IPS DF 4.7 (cell line): ENCODE measurements around the gene PRKAR1B.

ENCODE experiments used
- DNase-seq: peaks from one replicate; pipeline ENCODE4 v3.0.0-alpha.2; 2013; ENCODE audit warnings: low spot score; ENCODE audit errors: extremely low read depth

PRKAR1B gene

DNA sequence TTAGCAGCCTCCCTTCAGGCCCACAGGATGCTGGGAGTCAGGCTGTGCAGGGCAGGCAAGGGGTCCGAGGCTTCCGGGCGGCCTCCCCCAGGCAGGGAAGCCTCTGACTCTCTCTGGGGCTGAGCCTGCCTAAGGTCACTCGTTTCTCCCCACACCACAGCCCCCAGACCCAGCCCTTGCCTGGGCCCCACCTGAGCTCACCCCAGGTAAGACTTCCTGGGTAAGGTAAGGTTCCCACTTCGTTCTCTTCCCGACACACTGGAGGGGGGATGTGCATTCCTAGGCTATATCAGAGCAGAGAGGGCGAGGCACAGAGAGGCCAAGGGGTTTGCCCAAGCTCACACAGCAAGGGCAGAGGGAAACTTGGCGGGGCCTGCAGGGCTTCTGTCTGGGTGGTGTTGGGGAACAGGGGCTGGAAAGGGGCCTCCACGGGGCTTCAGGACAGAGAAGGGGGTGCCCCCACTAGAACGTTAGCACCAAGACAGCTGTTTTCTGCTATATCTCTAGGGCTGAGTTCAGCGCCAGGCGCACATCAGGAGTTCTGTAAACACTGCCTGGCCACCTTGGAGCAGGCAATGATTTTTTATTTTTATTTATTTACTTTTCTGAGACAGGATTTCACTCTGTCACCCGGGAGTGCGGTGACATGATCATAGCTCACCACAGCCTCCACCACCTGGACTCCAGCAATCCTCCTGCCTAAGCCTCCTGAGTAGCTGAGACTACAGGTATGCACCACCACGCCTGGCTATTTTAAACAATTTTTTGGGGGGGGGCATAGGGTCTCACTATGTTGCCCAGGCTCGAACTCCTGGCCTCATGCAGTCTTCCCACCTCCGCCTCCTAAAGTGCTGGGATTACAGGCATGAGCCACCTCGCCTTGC is 182.5 kb downstream of the PRKAR1B start:
- DNase-seq: no peak

DNA sequence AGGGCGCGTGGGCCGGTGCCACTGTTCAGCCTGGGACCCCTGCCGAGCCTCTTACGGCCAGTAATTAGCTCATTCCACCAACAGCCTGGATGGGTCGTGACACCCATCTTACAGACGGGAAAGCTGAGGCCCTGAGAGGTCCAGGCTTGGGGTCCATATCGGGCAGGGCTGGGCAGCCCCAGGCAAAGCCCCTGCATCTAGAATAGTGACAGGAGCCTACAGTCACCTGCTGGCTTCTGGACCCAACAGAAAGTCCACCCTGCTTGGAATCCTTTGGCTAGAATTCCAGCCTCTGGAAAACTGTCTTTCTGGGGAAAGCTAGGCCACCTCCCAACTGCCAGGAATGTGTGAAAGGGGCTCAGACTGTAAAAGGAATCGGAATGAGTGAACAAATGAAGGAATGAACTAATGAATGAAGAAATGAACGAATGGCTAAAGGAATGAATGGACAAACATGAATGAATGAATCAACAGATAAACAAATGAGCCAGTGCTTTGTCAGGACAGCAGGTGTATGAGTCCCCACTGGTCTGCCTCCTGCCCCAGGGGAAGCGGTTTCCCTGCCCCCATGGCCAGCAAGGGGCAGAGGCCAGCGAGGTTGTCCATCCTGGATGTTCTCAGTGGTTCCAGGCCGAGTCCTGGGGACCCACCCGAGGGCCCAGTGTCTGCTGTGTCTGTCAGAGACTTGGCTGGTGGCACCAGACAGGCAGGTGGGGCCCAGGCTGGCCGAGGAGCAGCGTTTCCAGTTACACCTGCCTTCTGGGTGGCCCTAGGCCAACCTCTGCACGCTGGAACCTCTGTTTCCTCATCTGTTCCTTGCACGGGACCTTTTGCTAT is 183.4 kb downstream of the PRKAR1B start:
- DNase-seq: no peak

DNA sequence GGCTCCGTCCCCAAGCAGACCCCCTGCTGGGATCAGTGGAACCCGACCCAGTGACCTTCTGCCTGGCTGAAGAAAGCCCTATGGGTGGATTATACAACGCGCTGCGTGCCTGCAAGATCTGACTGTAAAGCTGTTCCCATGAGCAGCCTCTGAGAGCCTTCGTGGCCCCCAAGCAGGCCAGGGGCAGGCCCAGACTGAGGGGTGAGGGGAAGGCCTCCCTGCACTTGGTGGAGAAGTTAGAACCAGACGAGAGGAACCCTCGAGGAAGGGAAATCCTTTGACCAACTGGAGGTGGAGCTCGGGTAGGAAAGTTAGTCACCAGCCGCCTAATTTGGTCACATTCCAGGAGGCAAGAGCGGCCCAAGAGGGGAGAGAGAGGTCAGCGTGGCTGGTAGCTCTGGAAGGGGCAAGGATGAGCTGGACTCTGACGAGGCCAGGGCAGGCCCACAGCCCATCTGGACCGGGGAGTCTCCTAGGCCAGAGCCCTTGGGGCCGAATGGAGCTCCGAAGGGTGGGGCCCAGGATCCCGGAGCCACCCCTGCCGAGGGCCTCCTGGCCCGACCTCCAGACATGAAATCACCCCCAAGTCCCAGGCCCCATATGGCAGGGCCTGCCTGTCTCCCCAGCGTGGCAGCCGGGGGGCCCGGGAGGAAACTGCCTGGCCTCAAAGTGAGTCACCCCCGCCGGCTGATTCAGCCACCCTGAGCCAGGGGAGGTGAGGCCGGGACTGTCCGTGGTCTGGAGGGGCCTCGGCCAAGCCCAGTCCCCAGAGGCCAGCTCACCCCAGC is 184.2 kb downstream of the PRKAR1B start:
- no peak for DNase-seq

DNA sequence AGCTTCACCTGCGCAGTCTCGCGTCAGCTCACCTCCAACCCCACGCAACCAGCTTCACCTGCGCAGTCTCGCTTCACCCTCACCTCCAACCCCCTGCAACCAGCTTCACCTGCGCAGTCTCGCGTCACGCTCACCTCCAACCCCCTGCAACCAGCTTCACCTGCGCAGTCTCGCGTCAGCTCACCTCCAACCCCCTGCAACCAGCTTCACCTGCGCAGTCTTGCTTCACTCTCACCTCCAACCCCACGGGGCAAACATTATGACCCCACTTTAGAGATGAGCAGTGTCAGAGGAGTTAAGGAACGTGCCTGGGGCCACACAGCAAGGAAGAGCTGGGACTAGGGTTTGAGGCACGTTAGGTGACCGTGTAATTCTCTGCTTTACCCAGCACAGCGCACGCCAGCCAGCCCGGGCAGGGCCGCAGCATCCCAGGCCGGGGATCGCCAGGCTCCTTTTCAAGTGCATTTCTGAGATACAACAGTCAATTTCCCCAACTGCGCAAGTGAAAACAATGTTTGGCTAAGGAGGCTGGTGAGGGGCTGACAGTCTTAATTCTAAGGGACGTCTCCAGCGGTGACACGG is 184.9 kb downstream of the PRKAR1B start:
- DNase-seq: no peak

GRCh38 chr7:541661-542060 is 185.4 kb downstream of the PRKAR1B start:
- no peak for DNase-seq

- no peak for DNase-seq
These were observed 186.1 kb downstream of the PRKAR1B start for GRCh38 chr7:540997-541396.

- no peak for DNase-seq
These were observed 186.5 kb downstream of the PRKAR1B start for GRCh38 chr7:540579-540978.

DNA sequence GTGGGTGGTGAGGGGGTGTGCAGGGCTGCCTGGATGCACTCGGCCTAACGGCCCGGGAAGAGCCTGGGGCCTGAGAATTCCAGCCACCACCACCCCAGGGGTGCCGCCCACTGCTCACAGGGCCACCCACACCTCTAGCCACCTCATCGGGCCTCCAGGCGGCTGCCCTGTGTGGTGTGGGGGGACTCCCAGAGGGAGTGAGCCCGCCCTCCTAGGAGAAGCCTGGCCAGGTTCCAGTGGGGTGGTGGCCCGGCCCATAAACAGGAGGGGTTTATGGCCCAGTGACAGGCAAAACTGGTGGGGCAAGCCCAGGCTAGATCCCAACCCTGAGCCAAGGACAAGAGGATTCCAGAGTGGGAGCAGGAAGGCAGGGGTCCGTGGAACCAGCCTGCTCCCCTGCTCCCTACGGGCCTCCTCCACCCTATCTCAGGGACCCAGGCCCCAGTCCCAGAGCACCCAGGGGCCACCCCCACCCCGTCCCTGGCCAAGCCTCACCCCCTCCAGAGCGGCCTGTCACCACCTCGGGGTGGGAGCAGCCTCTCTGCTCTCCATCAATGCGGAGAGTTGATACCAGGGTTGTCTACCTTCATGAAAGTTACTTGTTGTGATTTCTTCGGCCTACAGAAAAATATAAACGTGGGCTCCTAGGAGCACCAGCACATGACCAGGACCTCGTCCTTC is 187.2 kb downstream of the PRKAR1B start:
- DNase-seq: no peak

GRCh38 chr7:538764-539685 is 188.1 kb downstream of the PRKAR1B start:
- DNase-seq: no peak

DNA sequence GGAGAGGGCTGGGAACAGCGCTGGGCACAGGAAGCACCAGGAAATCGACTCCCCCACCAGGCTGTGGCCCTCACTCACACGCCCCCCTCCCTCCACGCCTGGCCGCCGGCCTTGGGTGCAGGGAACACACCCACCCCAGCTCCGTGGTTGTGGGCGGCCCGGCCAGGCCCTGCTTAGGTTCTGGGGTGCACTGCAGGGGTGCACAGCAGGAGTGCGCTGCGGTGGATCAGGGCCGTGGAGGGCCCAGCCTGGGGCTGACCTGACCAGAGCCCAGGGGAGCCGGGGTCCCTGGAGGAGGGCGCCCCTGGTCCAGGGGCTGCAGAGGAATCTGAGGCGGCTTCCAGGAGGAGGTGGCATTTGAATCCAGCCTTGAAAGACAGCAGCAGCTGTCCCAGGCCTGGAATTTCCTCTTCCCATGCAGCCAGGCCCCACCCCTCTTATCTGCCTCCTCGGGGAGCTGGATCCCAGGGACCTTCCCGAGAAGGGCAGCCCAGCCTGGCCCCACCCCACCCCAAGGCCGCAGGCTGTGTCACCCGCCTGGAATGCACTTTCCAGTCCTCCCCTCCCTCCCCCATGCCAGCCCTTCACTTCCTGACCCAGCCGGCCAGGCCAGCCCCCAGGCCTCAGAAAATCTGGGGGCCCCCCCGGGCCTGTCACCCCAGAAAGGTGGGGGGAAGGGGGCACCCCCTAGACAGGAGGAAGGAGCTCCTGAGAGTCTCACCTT is 189.0 kb downstream of the PRKAR1B start:
- no peak for DNase-seq

DNA sequence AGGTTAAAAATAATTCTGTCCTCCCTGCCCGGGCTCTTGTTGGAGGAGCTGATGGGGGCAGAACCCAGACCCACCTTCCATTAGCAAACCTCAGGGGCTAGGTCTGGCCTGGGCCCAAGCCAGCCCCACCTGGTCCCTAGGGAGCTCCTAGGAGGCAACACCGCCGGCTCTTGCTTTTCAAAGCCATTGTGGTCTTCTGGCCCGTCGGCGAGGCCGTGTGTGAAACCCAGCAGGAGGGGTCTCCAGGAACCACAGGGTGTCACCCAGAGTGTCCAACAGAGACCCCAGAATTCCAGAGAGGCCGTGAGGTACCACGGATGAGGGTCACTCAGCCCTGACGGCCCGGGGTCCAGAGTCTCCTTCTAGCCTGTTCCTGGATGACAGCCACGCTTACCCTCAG is 190.8 kb downstream of the PRKAR1B start:
- DNase-seq: no peak

- no peak for DNase-seq
These were observed 192.1 kb downstream of the PRKAR1B start for GRCh38 chr7:534959-535358.

DNA sequence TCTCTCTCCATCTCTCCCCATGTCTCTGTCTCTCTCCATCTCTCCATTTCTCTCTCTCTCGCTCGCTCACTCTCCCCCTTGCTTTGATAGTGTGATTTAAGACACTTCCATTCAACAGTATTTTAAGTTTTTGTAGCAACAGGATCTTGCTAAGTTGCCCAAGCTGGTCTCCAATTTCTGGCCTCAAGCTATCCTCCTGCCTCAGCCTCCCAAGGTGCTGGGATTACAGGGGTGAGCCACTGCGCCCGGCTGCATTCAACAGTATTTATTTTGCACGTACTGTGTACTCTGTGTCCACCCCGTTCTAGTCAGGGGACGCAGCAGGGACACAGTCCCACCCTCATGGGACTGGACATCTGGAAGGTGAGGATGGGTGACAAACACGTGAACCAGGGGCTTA is 193.0 kb downstream of the PRKAR1B start:
- DNase-seq: no peak

DNA sequence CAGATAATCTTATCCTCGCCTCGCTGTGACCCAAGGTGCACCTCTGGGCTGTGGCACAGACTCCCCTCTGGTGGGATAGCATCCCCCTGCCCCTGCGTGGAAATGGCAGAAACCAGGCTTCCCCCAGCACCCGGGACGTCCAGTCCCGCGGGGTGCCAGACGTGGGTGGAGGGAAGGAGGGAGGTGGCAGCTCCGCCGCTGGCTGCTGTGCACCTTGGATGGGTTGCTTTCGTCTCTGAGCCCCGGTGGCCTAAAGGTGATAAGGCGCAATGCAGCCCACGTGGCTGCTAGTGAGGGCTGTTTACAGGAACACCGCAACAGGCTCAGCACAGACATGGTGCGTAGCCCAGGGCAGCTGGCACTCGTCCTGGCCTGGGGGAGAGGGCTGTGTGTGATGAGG is 193.8 kb downstream of the PRKAR1B start:
- DNase-seq: no peak

- no peak for DNase-seq
These were observed 194.5 kb downstream of the PRKAR1B start for GRCh38 chr7:532379-533143.

GRCh38 chr7:531777-532176 is 195.3 kb downstream of the PRKAR1B start:
- no peak for DNase-seq

- DNase-seq: no peak
These were observed 198.6 kb downstream of the PRKAR1B start for GRCh38 chr7:528451-528850.

- no peak for DNase-seq
These were observed 199.4 kb downstream of the PRKAR1B start for GRCh38 chr7:527723-528122.
